Pancreas (tissue), 10 donors: ENCODE data around the gene PTPRF. TPM values are rescaled to one million over a fixed set of nuclear protein-coding genes. Genes with fewer than 3 reads are reported as not detected.

Source experiments
- ATAC-seq, 4 donors: fragments of 200-7000 bp; cut with Tn5 transposase; one replicate each; pipeline versions ENCODE4 v1.8.0 to v1.9.1; 2020; ENCODE audit warnings: mild to moderate bottlenecking in 4 of 4, moderate library complexity in 4 of 4
- DNase-seq, 6 donors: peaks; one replicate each; pipeline ENCODE4 v3.0.0-alpha.2; 2020
- FAIRE-seq: peaks from 2 replicates; lab custom pipeline; 2012; peaks lifted over from hg19 to GRCh38; lab: Jason Lieb, UNC
- H3K27ac ChIP-seq, 4 donors: fragments of 200-600 bp; sonication (generic); 1 replicate in 3 of 4; 2 replicates in 1 of 4; pipeline versions ENCODE4 v1.5.0 to v1.8.0; 2020
- H3K27me3 ChIP-seq, 4 donors: fragments of 200-600 bp; one replicate each; pipeline ENCODE4 v1.8.0; 2021
- H3K36me3 ChIP-seq, 3 donors: fragments of 200-600 bp; sonication (generic) in 1 of 3; one replicate each; pipeline versions ENCODE4 v1.5.0 to v1.8.0; 2020 to 2021
- H3K4me1 ChIP-seq, 3 donors: fragments of 200-600 bp; one replicate each; pipeline ENCODE4 v1.8.0; 2021
- H3K4me3 ChIP-seq, 4 donors: fragments of 200-600 bp; sonication (generic) in 2 of 4; one replicate each; pipeline versions ENCODE4 v1.5.0 to v1.8.0; 2020 to 2021
- H3K9me3 ChIP-seq, 4 donors: fragments of 200-600 bp; one replicate each; pipeline ENCODE4 v1.8.0; 2021
- CTCF ChIP-seq, 4 donors: fragments of 200-600 bp; sonication (generic) in 3 of 4; IDR thresholded peaks; one replicate each; pipeline versions ENCODE4 v1.5.0 to v1.8.0; 2021; ENCODE audit warnings: antibody characterized with exemption in 4 of 4
- WGBS, 2 donors: extraction: QIAGEN DNeasy Blood & Tissue Kit; methylation state at CpG; one replicate each; pipeline ENCODE4 v1.1.7; 2013; 5-methylcytosine and 5-hydroxymethylcytosine counted together
- intact Hi-C, 3 donors: fragments of 100-400 bp; cut with DNase I; formaldehyde crosslinking; loops; one replicate each; pipeline versions ENCODE4 v1.11.1 to v1.14.2; 2022
- polyA plus RNA-seq, 2 donors: library from polyadenylated mRNA; stranded (reverse); fragments of 200-250 nt; gene quantifications; one replicate each; pipeline ENCODE4 v1.2.3, GENCODE V29; 2013
- total RNA-seq, 6 donors: library from RNA; stranded (reverse); fragmentation: NEBNext Ultra II Directional in 4 of 6; extraction: Animal tissue kit (Norgen Biotek cat#: 25700) in 4 of 6; gene quantifications; one replicate each; pipeline versions ENCODE4 v1.2.1 to v1.2.4, GENCODE V29; 2021 to 2023
- donor health status: healthy with polysubstance abuse.
- donor health status: DM: no; HTN: no; CAD: no; lungs with moderate emphysema.
- donor health status: DM: no; HTN: no; CAD: no.
- donor health status: control.
- donor health status: control.
- donor health status: Bipolar disorder and iron deficiency.
- donor health status: DM: yes; HTN: yes; CAD: no.
- donor health status: DM: no; HTN: no; CAD: no.
- donor health status: DM: no; HTN: no; CAD: no.
- donor health status: DM: yes; HTN: yes; CAD: no.

Gene PTPRF
- total and polyA plus RNA-seq, 8 donors = 42.9 to 210 (median 129) TPM

DNA sequence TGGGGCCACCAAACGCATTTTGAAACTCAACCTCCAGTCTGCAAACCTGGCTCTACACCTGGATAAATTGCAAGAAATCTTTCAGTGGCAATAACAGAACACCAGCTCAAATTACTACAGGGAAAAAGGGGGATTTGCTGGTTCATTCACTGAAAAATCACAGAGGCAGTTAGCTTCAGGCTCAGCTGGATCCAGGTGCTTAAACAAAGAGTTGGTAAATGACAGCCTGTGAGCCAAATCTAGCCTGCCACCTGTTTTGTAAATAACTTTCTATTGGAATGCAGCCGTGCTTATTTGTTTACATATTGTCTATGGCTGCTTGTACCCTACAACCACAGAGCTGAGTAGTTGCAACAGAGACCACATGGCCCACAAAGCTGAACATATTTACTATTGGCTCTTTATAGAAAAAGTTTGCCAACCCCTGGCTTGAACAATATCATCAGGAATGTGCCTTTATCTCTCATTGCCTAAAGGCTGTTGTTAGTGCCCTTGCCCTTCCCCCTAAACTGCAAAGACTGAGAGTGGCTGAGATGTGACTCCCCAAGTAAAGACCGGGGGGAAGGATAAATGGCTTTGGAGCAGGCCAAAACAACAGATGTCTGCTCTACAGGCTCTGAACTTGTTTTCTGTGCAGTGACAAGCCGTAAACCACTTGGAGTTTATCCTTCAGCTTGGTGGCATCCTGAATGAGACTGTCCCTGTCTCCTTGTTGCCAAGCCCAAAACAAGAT, 21.5 kb upstream of the PTPRF start:
- no peak for DNase-seq
- TF ChIP-seq CTCF (IDR thresholded peaks at IDR 0.05) = no peak
- ATAC-seq = no peak
- Histone ChIP-seq H3K4me3 (no peak overlapping the region), H3K9me3 (no peaks in the 10 kb centered on the region), H3K36me3 (no peaks in the 10 kb centered on the region), H3K4me1 (no peaks in the 10 kb centered on the region), H3K27ac (no peak overlapping the region), H3K27me3 (no peaks in the 10 kb centered on the region)
- intact Hi-C loops = loop anchor here in 1 of 3 donors (10.0 kb wide), 1 partner anchor 64 kb away; no protein-coding TSS in a partner anchor
- FAIRE-seq = no peak
- WGBS, 2 donors = 69 to 73% methylated on average over 4 of the region's 4 CpGs

GRCh38 chr1:43509740-43510375, 20.8 kb upstream of the PTPRF start:
- intact Hi-C loops = loop anchor here in 1 of 3 donors (10.0 kb wide), 1 partner anchor 65 kb away; no protein-coding TSS in a partner anchor
- ATAC-seq = no peak
- no peak overlapping the region for H3K27ac ChIP-seq
- no peak for DNase-seq
- no peak overlapping the region for H3K4me3 ChIP-seq
- H3K9me3 ChIP-seq = no peaks in the 10 kb centered on the region
- H3K27me3 ChIP-seq = no peaks in the 10 kb centered on the region
- H3K36me3 ChIP-seq = no peaks in the 10 kb centered on the region
- no peaks in the 10 kb centered on the region for H3K4me1 ChIP-seq
- no peak for TF ChIP-seq CTCF (IDR thresholded peaks at IDR 0.05)
- 83 to 87% methylated on average over 12 of the region's 12 CpGs for WGBS, 2 donors
- no peak for FAIRE-seq

- Histone ChIP-seq H3K9me3 (no peaks in the 10 kb centered on the region), H3K27me3 (no peaks in the 10 kb centered on the region), H3K4me1 (no peaks in the 10 kb centered on the region), H3K4me3 (no peak overlapping the region), H3K36me3 (no peaks in the 10 kb centered on the region), H3K27ac (no peak overlapping the region)
- FAIRE-seq (no peak), ATAC-seq (no peak), DNase-seq (no peak)
- 87 to 88% methylated on average over 5 of the region's 5 CpGs for WGBS, 2 donors
- intact Hi-C loops = no loop called here
- TF ChIP-seq CTCF (IDR thresholded peaks at IDR 0.05) = no peak
Observed at GRCh38 chr1:43510621-43511020, 20.1 kb upstream of the PTPRF start.

DNA sequence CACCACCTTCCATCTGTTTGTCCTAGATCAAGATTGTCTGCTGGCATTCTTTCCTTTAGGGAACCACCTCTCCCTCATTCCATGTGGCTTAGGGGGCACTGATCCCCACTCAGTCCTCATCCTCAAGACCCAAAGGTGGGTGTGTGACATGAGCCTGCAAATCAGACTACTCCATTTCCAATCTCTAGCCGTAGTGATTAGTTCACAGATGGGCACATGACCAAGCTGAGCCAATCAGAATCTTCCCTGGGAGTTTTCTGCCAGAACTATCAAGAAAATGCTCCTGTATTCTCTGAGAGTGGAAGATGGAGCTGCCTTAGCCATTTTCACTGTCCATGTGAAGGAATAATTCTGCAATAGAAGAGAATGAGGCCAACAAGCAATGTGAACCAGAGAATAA, 19.3 kb upstream of the PTPRF start:
- no peaks in the 10 kb centered on the region for H3K27me3 ChIP-seq
- no peak overlapping the region for H3K27ac ChIP-seq
- TF ChIP-seq CTCF (IDR thresholded peaks at IDR 0.05) = no peak
- no peak for ATAC-seq
- intact Hi-C loops = no loop called here
- DNase-seq = no peak
- no peaks in the 10 kb centered on the region for H3K4me1 ChIP-seq
- no peak overlapping the region for H3K4me3 ChIP-seq
- no peaks in the 10 kb centered on the region for H3K9me3 ChIP-seq
- H3K36me3 ChIP-seq = no peaks in the 10 kb centered on the region
- 78 to 84% methylated on average over 1 of the region's 1 CpG for WGBS, 2 donors
- FAIRE-seq = no peak

GRCh38 chr1:43512133-43512532, 18.6 kb upstream of the PTPRF start:
- intact Hi-C loops = no loop called here

More at GRCh38 chr1:43512133-43512532, 18.6 kb upstream of the PTPRF start:
- FAIRE-seq (peak; percentile 5), DNase-seq (no peak), ATAC-seq (no peak)
- TF ChIP-seq CTCF (IDR thresholded peaks at IDR 0.05) = no peak
- no peaks in the 10 kb centered on the region for H3K36me3 ChIP-seq
- no peaks in the 10 kb centered on the region for H3K9me3 ChIP-seq
- H3K4me1 ChIP-seq = no peaks in the 10 kb centered on the region
- H3K27me3 ChIP-seq = no peaks in the 10 kb centered on the region
- H3K27ac ChIP-seq = no peak overlapping the region
- H3K4me3 ChIP-seq = no peak overlapping the region
- 85 to 94% methylated on average over 2 of the region's 2 CpGs for WGBS, 2 donors
